D721Med (cell line): ENCODE measurements around the gene MIB2.

ENCODE experiments used
- DNase-seq: peaks from one replicate; pipeline ENCODE4 v3.0.0; 2011; ENCODE audit warnings: low spot score; ENCODE audit not compliant: insufficient read length
- FAIRE-seq: peaks from 2 replicates; lab custom pipeline; 2011; peaks lifted over from hg19 to GRCh38; lab: Jason Lieb, UNC
- CTCF ChIP-seq: IDR thresholded peaks from 2 replicates; pipeline ENCODE4 v1.5.1; 2012; ENCODE audit warnings: mild to moderate bottlenecking, control low read depth; ENCODE audit not compliant: insufficient read depth; ENCODE audit errors: missing control alignments

Gene MIB2

GRCh38 chr1:1621173-1622009 is 6.1 kb downstream of the MIB2 start:
- FAIRE-seq = no peak
- TF ChIP-seq CTCF = no peak

GRCh38 chr1:1622010-1622787 is 6.9 kb downstream of the MIB2 start:
- no peak for FAIRE-seq
- no peak for TF ChIP-seq CTCF
- DNase-seq = no peak

More at GRCh38 chr1:1621173-1622009, 6.1 kb downstream of the MIB2 start:
- no peak for DNase-seq

- no peak for TF ChIP-seq CTCF
- FAIRE-seq (no peak), DNase-seq (no peak)
Observed at GRCh38 chr1:1622788-1623094, 7.4 kb downstream of the MIB2 start.

GRCh38 chr1:1623181-1623630 is 7.9 kb downstream of the MIB2 start:
- TF ChIP-seq CTCF = no peak
- no peak for FAIRE-seq
- no peak for DNase-seq

- no peak for TF ChIP-seq CTCF
- DNase-seq (no peak), FAIRE-seq (no peak)
Observed at GRCh38 chr1:1623631-1624442, 8.5 kb downstream of the MIB2 start.

GRCh38 chr1:1624443-1625403 is 9.4 kb downstream of the MIB2 start:
- no peak for FAIRE-seq
- no peak for DNase-seq
- no peak for TF ChIP-seq CTCF
